Kidney (tissue), 14 donors: ENCODE measurements around the gene ID3. TPM values are rescaled to one million over a fixed set of nuclear protein-coding genes. Genes with fewer than 3 reads are reported as not detected.

Experiments used
- DNase-seq, 5 donors: peaks; one replicate each; pipeline ENCODE4 v3.0.0-alpha.2; 2013 to 2020
- FAIRE-seq: peaks from 2 replicates; lab custom pipeline; 2012; peaks lifted over from hg19 to GRCh38; lab: Jason Lieb, UNC
- H3K27ac ChIP-seq, 2 donors: one replicate each; pipeline ENCODE4 v1.7.0; 2013; ENCODE audit warnings: low read depth in 2 of 2, low read length in 2 of 2, inconsistent platforms in 1 of 2
- H3K27me3 ChIP-seq: one replicate; pipeline ENCODE4 v1.7.1; 2013; ENCODE audit warnings: low read length, inconsistent platforms; ENCODE audit not compliant: control insufficient read depth, insufficient read depth
- H3K36me3 ChIP-seq, 3 donors: one replicate each; pipeline versions ENCODE4 v1.7.0 to v1.7.1; 2013; ENCODE audit warnings: low read length in 3 of 3, control low read depth in 1 of 3, inconsistent platforms in 1 of 3; ENCODE audit not compliant: insufficient read depth in 3 of 3, control insufficient read depth in 2 of 3
- H3K4me1 ChIP-seq, 3 donors: one replicate each; pipeline versions ENCODE4 v1.7.0 to v1.7.1; 2013; ENCODE audit warnings: low read length in 3 of 3, inconsistent platforms in 1 of 3, low read depth in 1 of 3; ENCODE audit not compliant: control insufficient read depth in 2 of 3, insufficient read depth in 2 of 3
- H3K4me3 ChIP-seq, 3 donors: one replicate each; pipeline versions ENCODE4 v1.7.0 to v1.8.1; 2013; ENCODE audit warnings: low read length in 3 of 3, control low read depth in 1 of 3, inconsistent platforms in 1 of 3
- H3K9ac ChIP-seq, 3 donors: one replicate each; pipeline versions ENCODE4 v1.7.0 to v1.7.1; 2013; ENCODE audit warnings: low read length in 3 of 3, control low read depth in 1 of 3, inconsistent platforms in 1 of 3
- H3K9me3 ChIP-seq, 3 donors: one replicate each; pipeline versions ENCODE4 v1.7.0 to v1.7.1; 2013; ENCODE audit warnings: low read length in 3 of 3, control low read depth in 1 of 3, inconsistent platforms in 1 of 3; ENCODE audit not compliant: control insufficient read depth in 2 of 3, insufficient read depth in 1 of 3
- CTCF ChIP-seq: IDR thresholded peaks from 3 replicates; pipeline ENCODE4 v1.5.1; 2012; ENCODE audit warnings: mild to moderate bottlenecking, moderate library complexity, borderline replicate concordance; ENCODE audit not compliant: insufficient read depth; ENCODE audit errors: extremely low read depth
- intact Hi-C: fragments of 100-400 bp; cut with DNase I; formaldehyde crosslinking; loops from one replicate; pipeline ENCODE4 v1.11.1; 2022
- polyA plus RNA-seq: library from polyadenylated mRNA; stranded (reverse); fragments of 350-450 nt; fragmentation: Illumina TruSeq; extraction: RNeasy Lipid Tissue Mini Kit (QIAGEN cat#74804); gene quantifications from one replicate; pipeline ENCODE4 v1.2.3, GENCODE V29; 2014; ENCODE audit warnings: low read depth, low replicate concordance; ENCODE audit not compliant: insufficient read depth
- total RNA-seq: library from RNA; stranded (reverse); fragmentation: NEBNext Ultra II Directional; extraction: Animal tissue kit (Norgen Biotek cat#: 25700); gene quantifications from one replicate; pipeline ENCODE4 v1.2.1, GENCODE V29; 2021
- donor health status: control.
- donor health status: control.
- donor health status: control.
- donor health status: control.
- donor health status: control.
- donor health status: DM: yes; HTN: yes; CAD: no.
- donor health status: Normal renal cell carcinoma (clear cell type).

Gene ID3
- total and polyA plus RNA-seq, 2 donors from 2014 or later: 97.8 to 157 TPM

DNA sequence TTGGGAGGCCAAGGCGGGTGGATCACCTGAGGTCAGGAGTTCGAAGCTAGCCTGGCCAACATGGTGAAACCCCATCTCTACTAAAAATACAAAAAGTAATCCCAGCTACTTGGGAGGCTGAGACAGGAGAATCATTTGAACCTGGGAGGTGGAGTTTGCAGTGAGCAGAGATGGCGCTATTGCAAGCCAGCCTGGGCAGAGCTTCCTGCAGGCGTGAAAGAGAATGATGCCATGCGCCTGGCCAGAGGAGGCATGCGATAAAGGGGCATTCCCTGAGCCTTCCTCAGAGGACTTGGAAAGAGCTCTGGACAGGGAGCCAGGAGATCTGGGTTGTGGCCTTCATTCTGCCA lies 31.4 kb downstream of the ID3 start:
- no peak overlapping the region for H3K27ac ChIP-seq

GRCh38 chr1:23527366-23527765 lies 31.9 kb downstream of the ID3 start:
- H3K9me3 ChIP-seq: no peaks in the 10 kb centered on the region
- intact Hi-C loops: no loop called here
- TF ChIP-seq CTCF: no peak
- no peak for FAIRE-seq
- peaks cover 0 to 16% (median 0%) of the 10 kb centered on the region in 3 donors for H3K4me1 ChIP-seq
- H3K27me3 ChIP-seq: no peaks in the 10 kb centered on the region
- no peak for DNase-seq
- H3K36me3 ChIP-seq: no peaks in the 10 kb centered on the region
- H3K4me3 ChIP-seq: no peak overlapping the region
- no peak overlapping the region for H3K9ac ChIP-seq
- no peak overlapping the region for H3K27ac ChIP-seq

More for the DNA sequence above, 31.4 kb downstream of the ID3 start:
- Histone ChIP-seq H3K4me1 (peaks cover 0 to 16% (median 0%) of the 10 kb centered on the region in 3 donors), H3K9ac (no peak overlapping the region), H3K27me3 (no peaks in the 10 kb centered on the region), H3K9me3 (no peaks in the 10 kb centered on the region), H3K4me3 (no peak overlapping the region), H3K36me3 (no peaks in the 10 kb centered on the region)
- DNase-seq (no peak), FAIRE-seq (no peak)
- no peak for TF ChIP-seq CTCF
- intact Hi-C loops: no loop called here

DNA sequence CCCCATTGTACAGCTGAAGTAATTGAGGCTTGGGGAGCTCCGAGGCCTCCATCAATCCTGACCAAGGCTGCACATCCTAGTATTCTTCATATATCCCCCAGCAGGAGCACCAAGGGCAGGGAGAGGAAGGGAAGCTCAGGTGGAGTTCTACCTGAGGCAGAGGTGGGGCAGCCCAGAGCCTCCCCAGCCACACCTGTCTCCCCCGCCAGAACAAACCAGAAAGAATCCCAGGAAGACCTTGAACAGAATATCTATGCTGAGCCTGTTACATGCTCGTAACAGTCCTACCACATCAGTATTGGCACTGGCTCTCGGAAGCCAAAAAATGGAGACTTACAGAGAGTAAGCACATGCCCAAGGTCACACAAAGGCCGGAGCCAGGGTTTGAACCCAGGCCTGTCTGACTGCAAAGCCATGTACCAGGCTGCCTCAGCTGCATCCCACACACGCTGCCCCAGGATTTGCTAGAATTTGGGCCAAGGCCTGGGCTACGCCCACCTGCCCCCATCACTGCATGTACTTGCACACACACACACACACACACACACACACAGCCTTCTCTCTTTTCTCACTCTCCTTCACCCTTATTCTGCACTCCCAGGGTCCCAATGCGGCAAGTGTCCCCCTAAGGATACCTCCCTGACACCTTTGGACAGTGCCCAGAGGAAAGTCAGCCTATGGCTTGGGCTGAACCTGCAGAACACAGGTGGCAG lies 32.8 kb downstream of the ID3 start:
- no peaks in the 10 kb centered on the region for H3K36me3 ChIP-seq
- H3K27ac ChIP-seq: no peak overlapping the region
- no peak overlapping the region for H3K9ac ChIP-seq
- H3K9me3 ChIP-seq: no peaks in the 10 kb centered on the region
- H3K4me3 ChIP-seq: no peak overlapping the region
- DNase-seq (no peak), FAIRE-seq (no peak)
- intact Hi-C loops: no loop called here
- TF ChIP-seq CTCF: no peak
- no peaks in the 10 kb centered on the region for H3K27me3 ChIP-seq
- peaks cover 0 to 13% (median 0%) of the 10 kb centered on the region in 3 donors for H3K4me1 ChIP-seq
